ENCODE measurements around the gene NFIA.

NFIA gene

GRCh38 chr1:61353797-61354406 lies 271.5 kb downstream of the NFIA start:
- Mint-ChIP-seq H3K27ac (no peak overlapping the region), H3K4me3 (no peak overlapping the region), H3K27me3 (no peaks in the 10 kb centered on the region), H3K36me3 (no peaks in the 10 kb centered on the region), H3K9me3 (no peaks in the 10 kb centered on the region), H3K4me1 (no peaks in the 10 kb centered on the region)
- CTCF ChIA-PET, result interaction anchor here (0.5 kb wide), 1 partner anchor 366 kb away, joined by 3 read pairs; no protein-coding TSS in a partner anchor
- no peak for DNase-seq

GRCh38 chr1:61356016-61356415 lies 273.7 kb downstream of the NFIA start:
- H3K9me3 Mint-ChIP-seq, result no peaks in the 10 kb centered on the region
- H3K27me3 Mint-ChIP-seq, result no peaks in the 10 kb centered on the region
- DNase-seq, result no peak
- CTCF ChIA-PET, result no interaction called here
- H3K4me1 Mint-ChIP-seq, result no peaks in the 10 kb centered on the region
- H3K27ac Mint-ChIP-seq, result no peak overlapping the region
- no peaks in the 10 kb centered on the region for H3K36me3 Mint-ChIP-seq
- no peak overlapping the region for H3K4me3 Mint-ChIP-seq

- Mint-ChIP-seq H3K27me3 (no peaks in the 10 kb centered on the region), H3K9me3 (no peaks in the 10 kb centered on the region), H3K27ac (no peak overlapping the region), H3K36me3 (no peaks in the 10 kb centered on the region), H3K4me3 (no peak overlapping the region), H3K4me1 (no peaks in the 10 kb centered on the region)
- no peak for DNase-seq
- CTCF ChIA-PET, result no interaction called here
Observed at GRCh38 chr1:61356995-61357394, 274.6 kb downstream of the NFIA start.

- no peaks in the 10 kb centered on the region for H3K4me1 Mint-ChIP-seq
- no peak overlapping the region for H3K4me3 Mint-ChIP-seq
- no peak overlapping the region for H3K27ac Mint-ChIP-seq
- H3K27me3 Mint-ChIP-seq, result no peaks in the 10 kb centered on the region
- H3K9me3 Mint-ChIP-seq, result no peaks in the 10 kb centered on the region
- H3K36me3 Mint-ChIP-seq, result no peaks in the 10 kb centered on the region
- CTCF ChIA-PET, result no interaction called here
- no peak for DNase-seq
Observed at GRCh38 chr1:61357539-61357938, 275.2 kb downstream of the NFIA start.

GRCh38 chr1:61358770-61359455 lies 276.6 kb downstream of the NFIA start:
- DNase-seq, result no peak
- no peaks in the 10 kb centered on the region for H3K9me3 Mint-ChIP-seq

GRCh38 chr1:61361931-61362330 lies 279.6 kb downstream of the NFIA start:
- Mint-ChIP-seq H3K9me3 (no peaks in the 10 kb centered on the region), H3K36me3 (no peaks in the 10 kb centered on the region), H3K4me1 (no peaks in the 10 kb centered on the region), H3K4me3 (no peak overlapping the region), H3K27ac (no peak overlapping the region), H3K27me3 (no peaks in the 10 kb centered on the region)
- CTCF ChIA-PET, result no interaction called here
- DNase-seq, result no peak

More at GRCh38 chr1:61358770-61359455, 276.6 kb downstream of the NFIA start:
- CTCF ChIA-PET, result no interaction called here
- Mint-ChIP-seq H3K4me1 (no peaks in the 10 kb centered on the region), H3K4me3 (no peak overlapping the region), H3K27ac (no peak overlapping the region), H3K27me3 (no peaks in the 10 kb centered on the region), H3K36me3 (no peaks in the 10 kb centered on the region)

- CTCF ChIA-PET, result no interaction called here
- no peaks in the 10 kb centered on the region for H3K4me1 Mint-ChIP-seq
- no peak for DNase-seq
Observed at GRCh38 chr1:61362351-61362750, 280.0 kb downstream of the NFIA start.

GRCh38 chr1:61368366-61368765 lies 286.0 kb downstream of the NFIA start:
- CTCF ChIA-PET, result no interaction called here
- Mint-ChIP-seq H3K36me3 (no peaks in the 10 kb centered on the region), H3K27ac (no peak overlapping the region), H3K4me3 (no peak overlapping the region), H3K4me1 (no peaks in the 10 kb centered on the region), H3K9me3 (no peaks in the 10 kb centered on the region), H3K27me3 (no peaks in the 10 kb centered on the region)
- DNase-seq, result no peak

More at GRCh38 chr1:61362351-61362750, 280.0 kb downstream of the NFIA start:
- H3K27me3 Mint-ChIP-seq, result no peaks in the 10 kb centered on the region
- H3K4me3 Mint-ChIP-seq, result no peak overlapping the region
- H3K27ac Mint-ChIP-seq, result no peak overlapping the region
- H3K9me3 Mint-ChIP-seq, result no peaks in the 10 kb centered on the region
- no peaks in the 10 kb centered on the region for H3K36me3 Mint-ChIP-seq

- CTCF ChIA-PET, result no interaction called here
- no peaks in the 10 kb centered on the region for H3K36me3 Mint-ChIP-seq
- H3K9me3 Mint-ChIP-seq, result no peaks in the 10 kb centered on the region
- no peak for DNase-seq
- no peak overlapping the region for H3K4me3 Mint-ChIP-seq
- H3K27me3 Mint-ChIP-seq, result no peaks in the 10 kb centered on the region
- no peaks in the 10 kb centered on the region for H3K4me1 Mint-ChIP-seq
- no peak overlapping the region for H3K27ac Mint-ChIP-seq
Observed at GRCh38 chr1:61368876-61369275, 286.5 kb downstream of the NFIA start.

- H3K4me1 Mint-ChIP-seq, result no peaks in the 10 kb centered on the region
- H3K27ac Mint-ChIP-seq, result no peak overlapping the region
- CTCF ChIA-PET, result no interaction called here
- no peaks in the 10 kb centered on the region for H3K9me3 Mint-ChIP-seq
- DNase-seq, result no peak
- no peaks in the 10 kb centered on the region for H3K27me3 Mint-ChIP-seq
- no peaks in the 10 kb centered on the region for H3K36me3 Mint-ChIP-seq
- H3K4me3 Mint-ChIP-seq, result no peak overlapping the region
Observed at GRCh38 chr1:61370177-61370912, 288.0 kb downstream of the NFIA start.

GRCh38 chr1:61370913-61371279 lies 288.5 kb downstream of the NFIA start:
- no peaks in the 10 kb centered on the region for H3K4me1 Mint-ChIP-seq
- H3K27ac Mint-ChIP-seq, result no peak overlapping the region
- no peak overlapping the region for H3K4me3 Mint-ChIP-seq
- H3K9me3 Mint-ChIP-seq, result no peaks in the 10 kb centered on the region
- no peak for DNase-seq
- H3K36me3 Mint-ChIP-seq, result no peaks in the 10 kb centered on the region
- H3K27me3 Mint-ChIP-seq, result no peaks in the 10 kb centered on the region
- CTCF ChIA-PET, result no interaction called here

- H3K4me3 Mint-ChIP-seq, result no peak overlapping the region
- H3K9me3 Mint-ChIP-seq, result no peaks in the 10 kb centered on the region
- CTCF ChIA-PET, result no interaction called here
- no peak overlapping the region for H3K27ac Mint-ChIP-seq
- H3K36me3 Mint-ChIP-seq, result no peaks in the 10 kb centered on the region
- no peaks in the 10 kb centered on the region for H3K4me1 Mint-ChIP-seq
- H3K27me3 Mint-ChIP-seq, result no peaks in the 10 kb centered on the region
- no peak for DNase-seq
Observed at GRCh38 chr1:61372944-61373343, 290.6 kb downstream of the NFIA start.

GRCh38 chr1:61374156-61374555 lies 291.8 kb downstream of the NFIA start:
- no peak for DNase-seq
- H3K4me3 Mint-ChIP-seq, result no peak overlapping the region
- no peak overlapping the region for H3K27ac Mint-ChIP-seq
- H3K4me1 Mint-ChIP-seq, result no peaks in the 10 kb centered on the region
- CTCF ChIA-PET, result no interaction called here
- no peaks in the 10 kb centered on the region for H3K9me3 Mint-ChIP-seq
- no peaks in the 10 kb centered on the region for H3K36me3 Mint-ChIP-seq
- no peaks in the 10 kb centered on the region for H3K27me3 Mint-ChIP-seq

GRCh38 chr1:61375082-61375880 lies 292.9 kb downstream of the NFIA start:
- no peak overlapping the region for H3K4me3 Mint-ChIP-seq
- CTCF ChIA-PET, result no interaction called here

More at GRCh38 chr1:61375082-61375880, 292.9 kb downstream of the NFIA start:
- Mint-ChIP-seq H3K9me3 (no peaks in the 10 kb centered on the region), H3K36me3 (no peaks in the 10 kb centered on the region), H3K27me3 (no peaks in the 10 kb centered on the region), H3K4me1 (no peaks in the 10 kb centered on the region), H3K27ac (no peak overlapping the region)
- no peak for DNase-seq

Measured in activated naive CD4-positive, alpha-beta T cell treated with anti-CD3 and anti-CD28 coated beads, Interleukin-2, amount 10 ng/mL, durations not matched to agents 7 days and 5 days (primary cell).